HG02852 (cell line): ENCODE results near the gene CLEC18A.
"Not testable (repeated sequence)": the region's sequence is repeated elsewhere in the genome, so short reads cannot be mapped to it uniquely, and the experiment has no call there.

Experiments used
- ATAC-seq: cut with Tn5 transposase; IDR thresholded peaks from one replicate; pipeline ENCODE4 v1.9.1; 2021; ENCODE audit warnings: mild to moderate bottlenecking, moderate library complexity; ENCODE audit not compliant: unreplicated experiment

CLEC18A gene

DNA sequence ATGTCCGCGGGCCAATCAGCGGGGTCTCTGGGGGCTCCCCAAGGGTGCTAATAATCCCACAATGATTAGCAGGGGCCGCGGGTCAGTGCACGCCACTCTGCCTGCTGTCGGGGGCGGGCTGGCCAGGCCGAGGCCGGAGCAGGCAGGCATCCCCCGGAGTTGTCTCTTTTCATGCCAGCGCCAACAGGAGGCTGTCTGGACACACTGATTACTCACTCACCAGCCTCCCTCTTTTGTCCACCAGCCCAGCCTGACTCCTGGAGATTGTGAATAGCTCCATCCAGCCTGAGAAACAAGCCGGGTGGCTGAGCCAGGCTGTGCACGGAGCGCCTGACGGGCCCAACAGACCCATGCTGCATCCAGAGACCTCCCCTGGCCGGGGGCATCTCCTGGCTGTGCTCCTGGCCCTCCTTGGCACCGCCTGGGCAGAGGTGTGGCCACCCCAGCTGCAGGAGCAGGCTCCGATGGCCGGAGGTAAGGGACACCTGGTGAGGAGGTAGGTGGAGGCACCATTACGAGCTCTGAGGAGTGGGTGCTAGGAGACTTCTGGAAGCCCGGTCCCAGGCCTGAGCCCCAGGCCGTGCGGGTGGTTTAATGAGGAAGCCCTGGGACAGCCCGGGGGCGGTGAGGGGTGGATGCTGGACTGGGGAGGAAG, at the start of gene CLEC18A:
CLEC18A (plus strand) TSS at position 318 of the 655 bp plus-strand sequence; CDS start at position 351, 33 bp downstream.
- not testable (repeated sequence) for ATAC-seq

DNA sequence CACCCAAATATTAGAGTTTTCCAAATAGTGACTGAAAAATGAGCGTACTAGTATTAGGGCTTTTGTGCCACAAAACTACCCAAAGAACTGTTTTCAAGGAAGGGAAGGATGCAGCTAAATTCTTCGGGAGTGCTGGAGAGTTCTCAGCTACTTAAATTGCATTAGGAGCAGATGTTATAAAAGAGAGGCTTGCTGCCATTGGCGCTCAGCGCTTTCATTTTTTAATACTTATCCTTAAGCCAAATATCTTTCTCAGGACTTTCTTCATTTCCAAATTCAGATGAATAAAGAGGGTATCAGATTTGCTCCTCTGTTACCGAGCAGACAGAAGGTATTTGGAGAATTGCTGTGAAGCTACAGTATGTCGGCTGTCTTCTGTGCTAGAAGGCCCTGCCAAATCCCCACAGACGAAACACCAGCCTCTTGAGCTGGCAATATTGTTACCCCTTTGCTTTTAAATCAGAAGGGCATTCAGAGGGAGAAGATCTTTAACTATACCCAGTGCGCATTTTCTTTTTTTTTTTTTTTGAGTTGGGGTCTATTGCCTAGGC, 47.2 kb upstream of the CLEC18A start:
- no peak for ATAC-seq

DNA sequence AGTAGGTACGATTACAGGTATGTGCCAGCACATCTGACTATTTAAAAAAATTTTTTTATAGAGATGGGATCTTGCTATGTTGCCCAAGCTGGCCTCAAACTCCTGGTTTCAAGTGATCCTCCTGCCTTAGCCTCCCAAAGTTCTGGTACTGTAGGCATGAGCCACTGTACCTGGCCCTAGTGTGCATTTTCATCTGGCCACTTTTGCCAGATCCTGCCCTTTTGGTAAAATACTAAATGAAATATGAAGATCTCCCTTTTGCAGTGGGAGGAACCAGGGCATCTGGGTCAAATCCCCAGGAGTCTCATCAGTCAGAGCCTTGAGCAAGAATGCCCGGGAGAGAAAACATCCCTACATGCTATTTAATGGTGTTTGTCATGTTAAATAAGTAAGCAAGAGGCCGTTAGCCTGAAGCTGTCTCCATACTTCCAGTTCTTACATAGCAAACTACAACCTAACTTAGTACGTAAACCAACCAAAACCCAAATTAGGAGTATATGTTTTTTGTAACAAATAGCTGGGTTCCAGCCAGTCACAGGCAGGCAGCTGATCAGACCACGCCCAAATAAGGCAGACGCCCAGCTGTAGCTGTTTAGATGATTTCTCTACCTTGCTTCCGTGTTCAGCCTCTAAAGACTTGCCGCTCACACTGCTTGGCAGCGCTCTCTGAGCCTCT, 46.5 kb upstream of the CLEC18A start:
- ATAC-seq: no peak

DNA sequence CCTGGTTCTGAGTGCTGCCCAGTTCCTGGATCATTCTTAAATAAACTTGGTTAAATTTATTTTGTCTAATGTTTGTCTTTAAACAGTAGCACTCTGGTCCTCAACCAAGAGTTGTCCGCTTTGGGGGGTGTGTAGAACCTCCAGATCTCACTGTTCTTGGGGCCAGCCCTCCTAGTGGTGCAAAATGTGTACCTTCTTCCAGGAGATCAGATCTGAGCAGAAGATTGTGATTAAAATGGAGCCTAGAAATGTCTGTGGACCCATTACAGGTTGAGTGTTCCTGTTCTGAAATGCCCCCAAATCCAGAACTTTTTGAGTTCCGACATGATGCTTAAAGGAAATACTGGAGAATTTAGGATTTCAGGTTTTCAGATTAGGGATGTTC, 46.0 kb upstream of the CLEC18A start:
- ATAC-seq: no peak

DNA sequence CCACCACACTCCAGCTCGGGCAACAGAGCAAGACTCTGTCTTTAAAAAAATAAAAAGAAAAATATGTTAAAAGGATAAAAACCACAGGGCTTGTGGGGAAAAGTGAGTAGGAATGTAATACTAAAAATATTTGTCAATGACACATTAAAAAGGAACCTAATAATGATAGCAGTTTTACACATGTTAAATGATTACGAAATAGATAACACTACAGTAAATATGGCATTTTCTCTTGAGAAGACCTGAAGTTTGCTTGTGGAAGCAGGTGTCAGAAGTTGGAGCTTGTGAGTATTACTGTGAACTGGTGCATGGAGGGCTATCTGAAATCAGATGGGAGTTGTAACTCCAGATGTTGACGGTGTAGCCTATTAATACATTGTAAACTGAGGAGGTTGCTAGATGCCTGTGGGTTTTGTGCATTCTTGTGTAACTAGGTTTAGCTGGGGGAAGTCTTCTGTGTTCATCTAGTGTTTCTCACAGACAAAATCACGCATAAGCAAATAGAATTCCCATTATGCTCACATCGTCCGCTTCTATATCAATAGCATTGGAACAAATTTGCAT, 44.2 kb upstream of the CLEC18A start:
- no peak for ATAC-seq

DNA sequence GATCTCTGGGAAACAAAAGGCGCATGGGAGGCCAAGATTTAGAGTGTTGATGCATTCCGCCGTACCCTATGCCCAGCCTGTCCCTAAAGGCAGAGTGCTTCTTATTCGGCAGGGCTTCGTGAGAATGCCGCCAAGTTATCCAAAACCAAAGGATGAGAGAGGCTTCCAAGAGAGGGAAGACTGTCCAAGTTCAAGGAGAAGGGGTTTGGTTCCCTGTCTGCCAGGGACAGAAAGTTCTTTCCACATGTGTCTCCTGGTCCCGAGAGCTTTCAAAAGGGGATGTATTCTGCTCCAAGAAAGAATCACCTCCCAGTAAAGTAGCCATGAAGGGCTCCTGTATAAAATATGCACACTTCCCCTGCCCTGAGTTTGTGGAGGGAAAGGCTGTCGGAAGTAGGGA, 42.1 kb upstream of the CLEC18A start:
- ATAC-seq: no peak

DNA sequence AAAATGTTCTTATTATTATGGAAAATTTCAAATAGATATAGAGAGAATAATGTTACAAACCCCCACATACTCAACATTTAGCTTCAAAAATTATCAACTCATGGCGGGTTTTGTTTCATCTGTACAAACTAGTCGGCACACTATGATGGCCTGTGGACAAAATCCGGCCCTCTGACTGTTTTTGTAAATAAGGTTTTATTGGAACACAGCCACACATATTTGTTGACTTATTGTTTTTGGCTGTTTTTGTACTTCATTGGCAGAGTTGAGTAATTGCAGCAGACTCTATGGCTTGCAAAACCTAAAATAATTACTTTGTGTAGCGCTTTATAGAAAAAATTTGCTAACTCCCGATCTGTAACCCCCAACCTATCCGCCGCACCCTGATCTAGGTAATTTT, 41.4 kb upstream of the CLEC18A start:
- no peak for ATAC-seq

DNA sequence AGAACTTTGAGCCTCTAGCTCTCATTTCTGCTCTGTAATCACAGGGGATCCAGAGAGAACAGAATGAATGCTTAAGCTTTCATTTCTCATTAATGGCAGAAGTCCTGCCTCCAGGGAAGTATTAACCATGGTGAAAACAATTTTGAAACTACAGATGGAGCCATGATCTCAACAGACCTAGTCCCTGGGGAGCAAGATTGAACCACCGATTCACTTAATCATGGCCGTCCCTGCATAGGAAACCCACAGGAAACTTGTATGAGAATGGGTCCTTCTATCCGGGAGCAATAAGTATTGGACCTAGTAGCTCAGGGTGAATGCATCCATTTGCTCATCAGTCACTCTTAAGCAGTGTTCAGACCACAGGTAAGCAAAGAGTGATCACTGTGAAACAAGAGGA, 40.2 kb upstream of the CLEC18A start:
- no peak for ATAC-seq

DNA sequence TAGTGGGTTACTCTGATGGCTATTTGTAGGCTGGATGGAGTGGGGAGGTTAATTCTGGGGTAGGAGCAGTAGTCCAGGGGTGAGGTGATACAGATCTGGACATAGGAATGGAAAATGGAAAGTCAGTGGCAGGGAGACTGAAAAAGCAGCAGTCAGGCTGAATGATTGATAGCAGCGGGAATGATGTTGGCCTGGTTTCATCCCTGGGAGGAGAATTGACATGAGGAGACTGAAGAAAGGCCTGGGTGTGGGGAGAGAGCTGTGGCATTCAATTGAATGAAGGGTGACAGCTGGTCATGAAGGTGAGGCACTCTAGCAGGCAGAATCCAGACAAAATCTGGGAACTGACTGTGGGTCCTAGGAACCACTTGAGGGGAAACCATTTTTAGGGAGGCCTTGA, 34.7 kb upstream of the CLEC18A start:
- no peak for ATAC-seq

DNA sequence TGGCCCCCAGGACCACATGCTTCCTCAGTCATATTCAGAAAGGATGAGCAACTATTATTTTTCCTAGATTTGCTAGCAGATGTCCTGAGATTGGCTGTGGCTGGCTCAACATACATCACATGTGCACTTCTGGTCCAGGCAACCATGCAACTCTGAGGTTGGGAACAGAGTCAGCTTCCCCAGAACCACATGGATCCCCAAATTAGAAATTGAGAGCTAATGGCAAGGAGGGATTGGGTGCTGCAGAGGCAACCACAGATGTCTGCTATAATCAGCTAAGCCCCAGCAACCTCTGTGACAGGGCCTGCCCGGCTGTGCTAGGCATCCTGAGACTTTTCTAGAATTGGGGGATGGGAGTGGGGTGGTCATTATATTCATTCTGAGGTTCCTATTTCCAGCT, 33.8 kb upstream of the CLEC18A start:
- no peak for ATAC-seq

DNA sequence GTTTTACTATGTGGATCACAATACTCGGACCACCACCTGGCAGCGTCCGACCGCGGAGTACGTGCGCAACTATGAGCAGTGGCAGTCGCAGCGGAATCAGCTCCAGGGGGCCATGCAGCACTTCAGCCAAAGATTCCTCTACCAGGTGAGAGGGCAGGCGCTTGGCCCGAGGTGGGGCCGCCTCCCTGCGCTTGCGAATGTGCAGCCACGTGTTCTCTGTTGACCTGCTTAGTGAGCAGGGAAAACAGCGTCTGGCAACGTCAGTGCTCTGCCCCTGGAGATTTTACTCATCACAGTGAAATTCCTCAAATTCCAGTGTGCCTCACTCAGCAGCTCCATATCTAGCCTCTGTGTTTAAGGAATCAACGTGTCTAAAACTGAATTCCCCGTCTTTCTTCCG, 33.4 kb upstream of the CLEC18A start:
- no peak for ATAC-seq

DNA sequence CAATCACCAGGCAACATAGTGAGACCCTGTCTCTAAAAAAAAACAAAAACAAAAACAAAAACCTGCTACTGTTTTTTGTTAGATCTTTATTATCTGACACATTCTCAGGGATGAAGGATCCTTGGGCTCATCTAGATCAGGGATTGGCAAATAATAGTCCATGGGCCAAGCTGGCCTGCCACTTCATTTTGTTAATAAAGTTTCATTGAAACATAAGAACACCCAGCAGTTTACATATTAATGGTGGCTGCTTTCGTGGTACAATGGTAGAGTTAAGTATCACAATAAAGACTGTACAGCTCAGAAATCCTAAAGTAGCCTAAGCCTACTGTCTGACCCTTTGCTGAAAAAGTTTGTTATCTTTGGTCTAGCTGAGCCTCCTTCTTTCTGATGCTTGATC, 32.9 kb upstream of the CLEC18A start:
- ATAC-seq: no peak

DNA sequence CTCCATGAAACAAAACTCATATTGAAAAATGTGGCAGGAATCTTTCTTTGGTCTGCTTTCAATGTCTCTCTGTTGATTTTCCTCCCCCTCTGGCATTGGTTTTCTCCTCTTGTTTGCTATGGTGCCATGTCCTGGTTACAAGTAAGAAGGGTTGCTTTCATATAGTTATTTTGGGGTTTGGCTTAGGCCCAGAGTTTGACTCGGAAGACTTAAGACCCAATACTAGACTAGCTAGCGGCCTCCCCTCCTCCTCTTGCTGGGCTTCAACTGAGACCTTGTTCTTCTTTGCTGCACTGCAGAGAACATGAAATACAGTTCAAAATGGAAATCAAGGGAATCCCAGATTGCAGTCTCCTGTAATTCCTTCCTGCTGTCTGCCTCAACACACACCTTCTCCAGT, 30.0 kb upstream of the CLEC18A start:
- no peak for ATAC-seq

DNA sequence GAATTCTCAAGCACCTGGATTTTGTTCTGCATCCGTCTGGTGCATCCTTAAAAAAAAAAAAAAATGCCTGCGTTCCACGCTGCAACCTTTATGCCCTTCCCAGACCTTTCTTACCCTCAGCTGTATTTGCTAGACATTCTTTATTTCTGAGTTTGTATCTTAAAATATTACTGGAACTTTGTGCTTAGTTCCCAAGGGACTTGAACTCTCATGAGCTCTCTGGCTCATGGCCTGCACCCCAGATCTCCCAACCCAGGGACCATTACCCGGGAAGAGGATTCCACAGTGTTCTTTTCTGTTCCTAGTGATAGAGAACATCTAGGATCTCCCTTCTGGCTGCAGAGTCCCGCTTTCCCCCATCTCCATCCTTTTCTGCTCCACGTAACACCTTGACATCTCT, 28.9 kb upstream of the CLEC18A start:
- no peak for ATAC-seq

DNA sequence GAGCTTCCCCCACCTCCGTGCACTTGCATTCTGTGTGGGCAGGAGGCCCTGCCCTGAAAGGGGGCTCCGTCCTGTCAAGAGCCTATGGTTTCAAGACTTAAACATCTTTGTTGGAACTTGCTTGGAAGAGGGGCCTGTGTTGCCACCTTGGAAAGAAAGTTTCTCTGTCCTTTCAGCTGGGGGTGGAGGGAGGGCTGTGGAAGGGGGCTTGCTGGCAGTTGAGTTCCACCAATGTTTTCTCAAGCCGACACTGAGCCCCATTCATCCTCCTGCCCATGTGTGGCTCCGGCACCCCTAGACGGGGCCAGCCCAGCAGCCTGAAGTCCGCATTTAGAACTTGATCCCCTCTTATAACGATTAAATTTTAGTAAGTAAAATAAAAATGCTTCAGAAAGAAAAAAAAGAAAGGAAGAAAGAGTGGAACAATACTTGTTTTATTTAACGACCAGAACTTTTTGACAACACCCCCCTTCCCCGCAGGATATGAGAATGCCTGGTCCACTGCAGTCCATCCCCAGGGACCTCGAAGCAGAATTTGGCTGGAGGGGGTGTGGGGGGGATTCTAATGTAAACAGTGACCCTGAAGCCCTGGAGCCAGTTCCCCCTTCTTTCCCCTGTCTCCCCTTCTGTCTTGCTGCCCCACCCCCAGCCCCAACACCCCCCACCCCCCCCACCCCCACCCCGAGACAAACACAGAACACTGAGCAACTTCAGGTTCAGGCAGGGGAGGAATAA, 26.9 kb upstream of the CLEC18A start:
- ATAC-seq: no peak

DNA sequence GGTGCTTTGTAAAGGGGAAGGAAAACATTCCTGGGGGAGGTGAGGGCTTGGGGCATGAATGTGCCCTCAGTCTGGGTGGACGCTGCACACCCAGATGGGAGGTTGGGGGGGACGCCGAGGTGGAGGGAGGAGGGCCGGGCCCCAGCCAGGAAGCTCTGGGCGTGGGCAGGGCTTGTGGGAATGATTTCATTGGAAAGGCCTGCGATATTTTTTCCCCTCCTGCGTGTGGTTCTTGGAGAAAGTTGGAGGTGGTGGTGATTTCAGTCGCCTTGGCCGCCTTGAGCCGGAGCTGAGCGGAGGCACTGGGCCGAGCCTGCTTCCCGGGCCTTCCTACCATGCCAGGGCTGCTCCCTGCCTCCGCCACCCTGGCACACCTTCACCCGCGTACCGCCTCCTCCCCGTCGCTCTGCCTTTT, 26.4 kb upstream of the CLEC18A start:
- ATAC-seq: no peak

DNA sequence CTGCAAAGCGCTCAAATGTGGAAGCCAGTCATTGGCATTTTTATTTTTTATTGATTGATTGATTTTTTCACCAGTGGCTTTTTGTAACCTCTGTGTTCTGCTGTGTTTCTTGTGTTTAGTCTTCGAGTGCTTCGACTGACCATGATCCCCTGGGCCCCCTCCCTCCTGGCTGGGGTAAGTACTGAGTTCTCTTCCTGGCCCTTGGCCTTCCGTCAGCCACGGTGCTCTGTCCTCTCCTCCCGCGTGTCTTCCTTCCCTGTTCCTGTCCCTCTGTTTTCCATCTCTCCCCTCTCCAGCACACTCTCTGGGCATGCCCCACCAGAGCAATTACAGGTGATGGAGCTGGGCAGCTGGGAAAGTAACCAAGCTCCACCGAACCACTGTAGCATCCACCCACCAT, 25.8 kb upstream of the CLEC18A start:
- no peak for ATAC-seq

DNA sequence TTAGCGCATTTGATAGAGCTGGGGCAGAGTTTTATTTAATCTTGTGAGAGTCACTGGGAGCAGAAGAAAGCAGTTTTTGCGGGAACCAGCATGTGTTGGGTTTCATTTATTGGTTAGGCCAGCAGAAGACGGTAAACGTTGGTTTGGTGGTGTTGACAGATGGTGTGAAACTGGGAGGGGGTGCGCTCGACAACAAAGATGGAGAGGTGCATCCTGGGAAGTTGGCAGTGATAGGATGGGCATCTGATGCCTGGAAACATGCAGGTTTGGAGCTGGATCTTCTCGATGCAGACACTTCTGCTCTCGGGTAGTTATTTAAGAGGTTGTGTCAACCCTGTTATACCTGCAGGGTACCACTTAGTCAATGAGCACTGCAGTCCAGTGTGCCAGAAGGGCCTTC, 24.9 kb upstream of the CLEC18A start:
- ATAC-seq: no peak

DNA sequence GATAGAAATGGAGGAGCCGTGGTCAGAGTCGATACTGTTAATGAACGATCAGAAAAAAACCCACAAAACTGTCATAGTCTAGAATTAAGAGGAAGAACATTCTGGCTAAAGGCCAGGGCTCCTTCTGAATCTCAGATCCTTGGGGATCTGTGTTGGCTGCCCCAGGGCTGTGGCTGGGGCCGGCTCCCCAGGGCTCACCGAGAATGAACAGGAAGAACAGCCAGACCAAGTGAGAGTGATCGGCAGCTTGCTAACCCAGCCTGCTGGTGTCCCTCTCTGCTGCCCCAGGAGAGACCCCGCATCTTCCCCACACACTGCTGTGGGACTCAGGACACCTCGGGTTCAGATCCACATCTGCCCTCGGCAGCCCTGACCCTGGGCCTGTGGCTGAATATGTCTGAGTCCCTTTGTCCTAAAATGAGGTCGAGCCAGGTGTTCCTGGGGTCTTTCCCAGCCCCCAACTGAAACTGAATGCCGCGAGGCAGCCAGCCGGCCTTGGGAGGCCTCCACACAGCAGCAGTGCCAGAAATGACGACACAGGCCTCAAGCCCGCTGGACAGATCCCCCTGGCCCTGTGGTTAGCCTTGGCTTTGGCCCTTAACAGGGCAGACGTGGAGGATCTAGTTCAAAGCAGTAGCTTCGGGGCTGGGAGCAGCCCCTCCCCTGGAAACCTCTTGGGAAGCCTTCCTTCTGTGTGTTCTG, 23.9 kb upstream of the CLEC18A start:
- ATAC-seq: no peak

DNA sequence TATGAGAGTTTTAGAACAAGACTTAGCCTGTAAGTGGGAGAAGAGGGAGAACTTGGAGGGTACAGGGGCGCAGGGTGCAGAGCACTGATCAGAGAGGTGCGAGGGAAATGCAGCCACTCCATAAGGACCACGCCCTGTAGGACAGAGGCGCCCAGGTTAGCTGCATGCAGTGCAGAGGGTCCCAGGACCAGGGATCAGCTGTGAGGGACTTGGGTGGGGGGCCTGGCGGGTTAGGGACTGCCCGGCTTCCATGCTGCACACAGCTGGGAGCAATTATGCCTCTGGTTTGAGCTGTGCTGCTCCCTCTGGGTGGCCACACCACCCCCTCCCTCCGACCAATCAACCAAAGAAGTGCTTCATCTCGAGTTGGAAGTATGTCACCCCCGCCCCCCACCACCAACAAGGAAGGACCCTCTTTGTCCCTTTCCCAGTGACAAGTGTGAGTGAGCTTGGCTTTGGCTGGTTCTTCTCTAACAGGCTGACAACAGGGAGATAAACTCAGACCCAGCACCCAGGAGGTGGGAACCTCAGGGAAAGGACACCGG, 22.2 kb upstream of the CLEC18A start:
- ATAC-seq: no peak

DNA sequence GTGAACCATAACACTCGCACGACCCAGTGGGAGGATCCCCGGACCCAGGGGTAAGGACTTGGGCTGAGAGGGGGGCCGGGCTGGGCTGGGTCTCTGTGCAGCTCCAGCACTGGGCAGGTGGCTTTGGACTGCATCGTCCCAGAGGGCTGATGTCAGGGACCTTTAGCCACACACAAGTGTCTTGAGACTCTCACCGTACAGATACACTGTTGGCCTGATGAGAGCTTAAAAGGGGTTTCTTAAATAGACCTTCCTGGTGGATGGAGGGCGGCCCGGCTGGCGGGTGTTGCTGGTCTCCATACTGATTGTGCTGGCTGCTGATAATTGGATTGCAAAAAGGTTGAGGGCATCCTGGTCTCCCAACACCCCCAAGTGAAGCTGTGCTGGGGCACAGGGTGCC, 21.7 kb upstream of the CLEC18A start:
- ATAC-seq: no peak
